Neural cell (in vitro differentiated cells): ENCODE measurements around the gene ZSCAN32. TPM values are rescaled to one million over a fixed set of nuclear protein-coding genes. Genes with fewer than 3 reads are reported as not detected.

ENCODE experiments used
- H2AFZ ChIP-seq: fragments of 200-600, 300-800 bp; sonication (generic), shearing (Covaris generic); 2 replicates; pipeline ENCODE4 v1.6.0; 2014; ENCODE audit warnings: low read depth, mild to moderate bottlenecking, antibody characterized with exemption, low read length, moderate library complexity
- H3F3A ChIP-seq: fragments of 200-600 bp; shearing (Covaris generic); 2 replicates; pipeline ENCODE4 v1.6.1; 2016; ENCODE audit warnings: mild to moderate bottlenecking, moderate library complexity, mixed read lengths, antibody characterized with exemption, low read length; ENCODE audit not compliant: insufficient read depth, poor library complexity, severe bottlenecking
- H3K27ac ChIP-seq: fragments of 200-600, 300-800 bp; sonication (generic), shearing (Covaris generic); 2 replicates; pipeline ENCODE4 v1.5.1; 2014; ENCODE audit warnings: mild to moderate bottlenecking, low read length, moderate library complexity
- H3K27me3 ChIP-seq: fragments of 300-800, 200-600 bp; sonication (generic), shearing (Covaris generic); 2 replicates; pipeline ENCODE4 v1.6.0; 2014; ENCODE audit warnings: mild to moderate bottlenecking, low read depth, low read length, moderate library complexity; ENCODE audit not compliant: insufficient read depth
- H3K36me3 ChIP-seq: fragments of 300-800, 200-600 bp; sonication (generic), shearing (Covaris generic); 2 replicates; pipeline ENCODE4 v1.5.1; 2014; ENCODE audit warnings: mild to moderate bottlenecking, antibody characterized with exemption, low read length, moderate library complexity; ENCODE audit not compliant: insufficient read depth
- H3K4me2 ChIP-seq: fragments of 300-800, 200-600 bp; sonication (generic), shearing (Covaris generic); 2 replicates; pipeline ENCODE4 v1.6.0; 2014; ENCODE audit warnings: mild to moderate bottlenecking, low read length
- H3K4me3 ChIP-seq: fragments of 300-800, 200-600 bp; sonication (generic), shearing (Covaris generic); 2 replicates; pipeline ENCODE4 v1.5.1; 2014; ENCODE audit warnings: mild to moderate bottlenecking, low read length, moderate library complexity
- H3K79me2 ChIP-seq: fragments of 200-600 bp; shearing (Covaris generic); replicated peaks from 2 replicates; pipeline ENCODE4 v1.6.0; 2014; ENCODE audit warnings: mild to moderate bottlenecking, low read length, moderate library complexity; ENCODE audit not compliant: insufficient read depth
- H3K9ac ChIP-seq: fragments of 300-800, 200-600 bp; sonication (generic), shearing (Covaris generic); 2 replicates; pipeline ENCODE4 v1.6.1; 2016; ENCODE audit warnings: mild to moderate bottlenecking, low read length, mixed read lengths
- H3K9me2 ChIP-seq: fragments of 200-600 bp; shearing (Covaris generic); 2 replicates; pipeline ENCODE4 v1.6.1; 2016; ENCODE audit warnings: mild to moderate bottlenecking, low read length, mixed read lengths; ENCODE audit not compliant: insufficient read depth
- H3K9me3 ChIP-seq: fragments of 200-600, 300-800 bp; sonication (generic), shearing (Covaris generic); 2 replicates; pipeline ENCODE4 v1.6.1; 2016; ENCODE audit warnings: mild to moderate bottlenecking, mixed run types, low read length, moderate library complexity, mixed read lengths
- H4K20me1 ChIP-seq: fragments of 200-600 bp; shearing (Covaris generic); 2 replicates; pipeline ENCODE4 v1.6.1; 2016; ENCODE audit warnings: mild to moderate bottlenecking, mixed run types; ENCODE audit not compliant: insufficient read depth
- CTCF ChIP-seq: fragments of 450-650 bp; IDR thresholded peaks from 2 replicates; pipeline ENCODE4 v1.5.1; 2014; ENCODE audit warnings: antibody characterized with exemption, mild to moderate bottlenecking, moderate library complexity; ENCODE audit not compliant: poor library complexity, severe bottlenecking
- EP300 ChIP-seq: fragments of 450-650 bp; conservative IDR thresholded peaks from 2 replicates; pipeline ENCODE4 v1.6.1; 2014; ENCODE audit warnings: antibody characterized with exemption, mild to moderate bottlenecking, moderate library complexity; ENCODE audit not compliant: poor library complexity, severe bottlenecking
- EZH2 ChIP-seq: fragments of 200-600, 300-800 bp; shearing (Covaris generic), sonication (generic); IDR thresholded peaks from 2 replicates; pipeline ENCODE4 v1.6.1; 2014; ENCODE audit warnings: antibody characterized with exemption, low read length, borderline replicate concordance, mild to moderate bottlenecking; ENCODE audit not compliant: insufficient read depth, poor library complexity, severe bottlenecking
- MXI1 ChIP-seq: fragments of 450-650 bp; conservative IDR thresholded peaks from 2 replicates; pipeline ENCODE4 v1.6.1; 2014; ENCODE audit warnings: antibody characterized with exemption, mild to moderate bottlenecking; ENCODE audit not compliant: poor library complexity, severe bottlenecking
- POLR2AphosphoS5 ChIP-seq: IDR thresholded peaks from 2 replicates; pipeline ENCODE4 v1.6.1; 2012
- RAD21 ChIP-seq: fragments of 450-650 bp; conservative IDR thresholded peaks from 2 replicates; pipeline ENCODE4 v1.6.1; 2014; ENCODE audit warnings: antibody characterized with exemption, mild to moderate bottlenecking, moderate library complexity
- REST ChIP-seq: IDR thresholded peaks from 2 replicates; pipeline ENCODE4 v1.6.1; 2012; ENCODE audit warnings: borderline replicate concordance
- SMC3 ChIP-seq: fragments of 450-650 bp; conservative IDR thresholded peaks from 2 replicates; pipeline ENCODE4 v1.6.1; 2014; ENCODE audit warnings: antibody characterized with exemption, mild to moderate bottlenecking, moderate library complexity; ENCODE audit not compliant: poor library complexity
- TAF1 ChIP-seq: IDR thresholded peaks from 2 replicates; pipeline ENCODE4 v1.6.1; 2012; ENCODE audit warnings: low read depth
- polyA plus RNA-seq: library from polyadenylated mRNA; depleted of rRNA; stranded (reverse); fragments of >200 nt; gene quantifications from 2 replicates; pipeline ENCODE4 v1.2.3, GENCODE V29; 2014

The ZSCAN32 gene
- polyA plus RNA-seq, 1 donor from 2014 or later: 22.0 TPM

- no peaks in the 10 kb centered on the region for H3K79me2 ChIP-seq
- H3K27ac ChIP-seq: no peak overlapping the region
- TF ChIP-seq TAF1: no peak
- TF ChIP-seq REST: no peak
- no peak for TF ChIP-seq EZH2
- no peak for TF ChIP-seq RAD21
- TF ChIP-seq MXI1: no peak
- TF ChIP-seq POLR2AphosphoS5: no peak
- no peak for TF ChIP-seq CTCF
- TF ChIP-seq SMC3: no peak
- no peak for TF ChIP-seq EP300
- no peak overlapping the region for H3K4me2 ChIP-seq
- no peaks in the 10 kb centered on the region for H3K27me3 ChIP-seq
- H3K4me3 ChIP-seq: no peak overlapping the region
- no peak overlapping the region for H3K9ac ChIP-seq
- H3K36me3 ChIP-seq: no peaks in the 10 kb centered on the region
- no peaks in the 10 kb centered on the region for H3F3A ChIP-seq
- no peak overlapping the region for H2AFZ ChIP-seq
- no peaks in the 10 kb centered on the region for H3K9me3 ChIP-seq
- H3K9me2 ChIP-seq: no peaks in the 10 kb centered on the region
- H4K20me1 ChIP-seq: no peaks in the 10 kb centered on the region
These were observed 51.6 kb downstream of the ZSCAN32 start for GRCh38 chr16:3349175-3349574.

- TF ChIP-seq CTCF (no peak), TAF1 (no peak), REST (no peak), EP300 (no peak), SMC3 (no peak), MXI1 (no peak), EZH2 (no peak), RAD21 (no peak), POLR2AphosphoS5 (no peak)
- no peak overlapping the region for H3K27ac ChIP-seq
- H2AFZ ChIP-seq: no peak overlapping the region
These were observed 52.1 kb downstream of the ZSCAN32 start for GRCh38 chr16:3348547-3349167.

More at GRCh38 chr16:3348547-3349167, 52.1 kb downstream of the ZSCAN32 start:
- H3F3A ChIP-seq: no peaks in the 10 kb centered on the region
- no peaks in the 10 kb centered on the region for H3K27me3 ChIP-seq
- H3K4me3 ChIP-seq: no peak overlapping the region
- H4K20me1 ChIP-seq: no peaks in the 10 kb centered on the region
- H3K9me2 ChIP-seq: no peaks in the 10 kb centered on the region
- no peak overlapping the region for H3K9ac ChIP-seq
- H3K9me3 ChIP-seq: no peaks in the 10 kb centered on the region
- H3K79me2 ChIP-seq: no peaks in the 10 kb centered on the region
- H3K36me3 ChIP-seq: no peaks in the 10 kb centered on the region
- H3K4me2 ChIP-seq: no peak overlapping the region
